Endometrial microvascular endothelial cells (primary cell): ENCODE data around the gene OSBPL7. TPM values are rescaled to one million over a fixed set of nuclear protein-coding genes. Genes with fewer than 3 reads are reported as not detected.

Source experiments
- in situ Hi-C: cut with HindIII; loops from 2 replicates; pipeline ENCODE4 v1.10.0; 2017; ENCODE audit warnings: low sequenced_read_pairs, low pct_unique_long_range_greater_than_20kb; ENCODE audit errors: inconsistent ontology term
- total RNA-seq: library from RNA; depleted of rRNA; stranded (reverse); fragments of >200 nt; gene quantifications from one replicate; pipeline ENCODE4 v1.2.3, GENCODE V29; 2015; ENCODE audit errors: inconsistent ontology term

Gene OSBPL7
- total RNA-seq, 1 donor from 2014 or later = 13.6 TPM

GRCh38 chr17:47831003-47831933 is 9.7 kb upstream of the OSBPL7 start, which contains the start of the genes LRRC46 and MRPL10:
Gene LRRC46, plus strand, starts transcription at chr17:47831670. Its CDS starts 320 bp downstream, at chr17:47831990.
Gene MRPL10, minus strand, starts transcription at chr17:47831541. Its CDS starts 30 bp downstream, at chr17:47831511.
- in situ Hi-C loops = no loop called here

- in situ Hi-C loops = no loop called here
Measured at GRCh38 chr17:47830396-47831002, 8.9 kb upstream of the OSBPL7 start.

GRCh38 chr17:47829870-47830269 is 8.3 kb upstream of the OSBPL7 start:
- in situ Hi-C loops = no loop called here

GRCh38 chr17:47823519-47823918 is 1.9 kb upstream of the OSBPL7 start:
- in situ Hi-C loops = no loop called here

- in situ Hi-C loops = no loop called here
Measured at GRCh38 chr17:47822785-47823184, 1.2 kb upstream of the OSBPL7 start.

GRCh38 chr17:47821031-47821423 is 567 bp downstream of the OSBPL7 start:
- in situ Hi-C loops = no loop called here

- in situ Hi-C loops = no loop called here
Measured at GRCh38 chr17:47820033-47820789, 1.4 kb downstream of the OSBPL7 start.

GRCh38 chr17:47819475-47819874 is 2.1 kb downstream of the OSBPL7 start:
- in situ Hi-C loops = no loop called here

GRCh38 chr17:47818002-47818695 is 3.4 kb downstream of the OSBPL7 start:
- in situ Hi-C loops = no loop called here

GRCh38 chr17:47816947-47817346 is 4.6 kb downstream of the OSBPL7 start:
- in situ Hi-C loops = no loop called here

GRCh38 chr17:47816111-47816735 is 5.4 kb downstream of the OSBPL7 start:
- in situ Hi-C loops = no loop called here

DNA sequence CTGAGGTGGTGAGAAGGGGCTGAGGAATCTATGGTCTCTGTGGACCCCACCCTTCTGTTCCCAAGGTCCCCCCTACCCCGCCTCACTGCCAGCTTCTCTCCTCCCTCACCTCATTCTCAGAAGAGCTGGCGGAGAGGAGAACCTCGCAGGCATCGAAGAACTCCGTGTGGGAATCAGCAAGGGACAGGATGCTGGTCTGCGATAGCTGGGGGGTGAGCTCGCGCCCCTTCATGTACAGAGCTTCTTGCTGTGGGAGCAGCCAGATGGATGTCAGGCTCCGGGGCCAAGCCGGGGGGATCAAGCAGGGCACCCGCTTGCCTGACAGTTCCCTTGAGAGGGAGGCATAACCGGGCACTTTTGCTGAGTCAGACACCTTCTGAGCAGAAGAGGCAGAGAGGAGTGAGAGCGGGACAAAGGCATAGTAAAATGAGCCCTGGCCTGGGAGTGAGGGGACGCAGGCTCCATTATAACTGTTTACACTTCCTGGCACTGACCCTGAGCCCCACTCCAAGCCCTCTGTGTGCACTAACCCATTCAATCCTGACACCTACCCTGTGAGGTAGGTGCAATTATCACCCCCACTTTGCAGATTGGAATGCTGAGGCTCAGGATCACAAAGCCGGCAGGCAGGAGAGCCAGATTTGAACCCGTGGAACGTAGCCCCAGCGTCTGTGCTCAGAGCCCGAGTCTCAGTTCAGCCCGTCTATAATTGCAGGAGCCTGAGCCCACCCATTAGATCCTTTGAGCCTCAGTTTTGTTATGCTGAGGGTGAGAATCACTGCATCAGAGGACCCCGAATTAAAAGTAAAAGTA is 6.3 kb downstream of the OSBPL7 start:
- in situ Hi-C loops = no loop called here

DNA sequence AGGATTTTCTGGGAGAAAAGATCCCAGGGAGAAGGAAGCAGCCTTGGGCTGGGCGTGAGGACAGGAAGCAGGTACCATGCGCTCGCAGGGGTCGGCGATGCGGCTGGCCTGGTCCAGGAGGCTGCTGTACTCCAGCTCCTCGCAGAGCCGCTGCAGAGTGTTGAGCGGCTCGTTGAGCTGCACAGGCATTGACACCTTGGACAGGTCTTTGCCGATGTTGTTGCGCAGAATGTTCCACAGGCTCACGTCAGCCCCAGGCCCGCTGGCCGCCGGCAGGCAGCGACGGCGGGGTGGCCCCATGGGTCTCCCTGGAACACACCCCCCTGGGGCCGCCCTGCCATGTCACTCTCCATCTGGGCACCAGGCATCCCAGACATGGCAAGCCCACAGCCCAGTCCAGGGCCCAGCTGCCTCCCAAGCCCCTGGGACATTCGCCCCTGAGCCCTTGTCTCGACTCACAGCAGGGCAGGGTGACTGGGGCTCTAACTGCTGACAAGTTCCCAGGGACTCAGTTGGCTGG is 8.0 kb downstream of the OSBPL7 start:
- in situ Hi-C loops = no loop called here

DNA sequence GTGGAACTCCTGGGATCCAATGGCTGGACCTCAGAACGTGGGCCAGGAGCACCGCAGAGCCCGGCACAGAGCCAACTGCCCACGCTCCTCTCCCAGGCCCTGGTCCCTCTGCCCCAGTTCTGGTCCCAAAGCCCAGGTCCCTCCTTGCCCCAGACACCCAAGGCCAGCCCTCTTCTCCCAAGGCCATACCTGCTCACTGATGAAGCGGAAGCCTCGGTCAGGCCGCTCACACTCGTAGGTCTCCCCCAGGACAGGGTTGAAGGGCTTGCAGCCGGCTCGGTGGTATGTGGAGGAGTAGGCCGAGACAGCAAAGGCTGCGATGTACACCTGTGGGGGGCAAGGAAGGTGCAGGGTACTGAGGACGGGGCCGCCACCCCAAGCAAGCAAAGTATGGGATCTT is 8.5 kb downstream of the OSBPL7 start:
- in situ Hi-C loops = no loop called here

DNA sequence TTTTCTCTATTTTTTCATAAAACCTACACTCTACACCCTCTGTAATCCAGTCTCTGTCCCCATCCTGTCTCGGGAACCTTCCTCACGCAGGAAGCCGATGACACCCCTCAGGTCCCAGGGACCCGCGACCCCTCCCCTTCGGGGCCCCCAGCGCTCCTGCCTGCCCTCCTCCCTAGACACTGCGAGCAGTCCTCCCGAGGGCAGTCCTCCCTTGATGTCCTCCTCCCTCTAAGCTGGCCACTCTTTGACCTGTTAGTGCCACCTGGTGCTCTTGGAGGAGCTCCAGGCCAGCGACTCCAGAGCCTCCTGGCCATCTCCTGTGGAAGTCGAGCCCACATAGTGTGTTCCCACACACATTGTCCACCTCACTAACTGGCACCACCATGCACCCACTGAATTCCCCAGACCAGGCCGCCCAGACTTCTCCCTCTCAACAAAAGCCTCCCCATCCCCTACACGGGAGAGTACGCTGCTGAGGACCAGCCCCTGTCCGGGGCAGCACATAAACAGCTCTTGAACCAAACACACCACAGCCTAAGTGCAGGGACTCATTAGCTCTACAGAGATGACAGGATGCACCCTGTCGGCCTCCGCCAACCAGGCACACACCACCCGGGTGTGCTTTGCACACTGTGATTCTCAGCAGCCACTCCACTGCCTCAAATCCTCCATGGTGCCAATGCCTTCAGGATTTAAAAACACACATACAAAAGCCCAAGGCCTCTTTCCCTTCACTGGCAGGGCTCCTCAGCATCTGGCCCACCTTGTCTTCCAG is 9.3 kb downstream of the OSBPL7 start:
- in situ Hi-C loops = no loop called here

- in situ Hi-C loops = no loop called here
Measured at GRCh38 chr17:47811709-47812108, 9.9 kb downstream of the OSBPL7 start.
